ENCODE measurements around the gene NES.
A peak's percentile ranks its signal among the peaks of the same experiment; 100 is the strongest.

The NES gene

GRCh38 chr1:156703741-156704140 is 26.5 kb upstream of the NES start:
- no peak for DNase-seq (ENCODE audit: low read depth)

DNA sequence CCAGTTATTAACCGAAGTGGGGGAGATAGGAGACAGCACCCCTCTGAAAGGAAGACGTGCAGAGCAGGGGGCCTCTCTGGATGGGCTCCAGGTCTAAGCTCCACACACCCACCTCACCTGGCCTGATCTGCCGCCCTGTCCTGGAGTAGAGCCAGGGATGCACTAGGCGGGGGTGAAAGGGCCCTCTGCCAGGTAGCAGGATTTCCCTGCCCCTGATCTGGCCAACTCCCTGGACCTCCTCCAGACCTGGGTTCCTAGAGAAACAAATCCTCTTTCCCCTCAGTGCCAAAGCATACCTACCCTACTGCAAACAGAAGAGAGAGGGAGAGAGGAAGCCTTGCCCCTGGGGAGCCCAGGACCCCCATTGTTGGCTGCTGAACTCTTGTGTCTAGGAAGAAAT is 26.1 kb upstream of the NES start:
- DNase-seq (ENCODE audit: low read depth) = no peak

DNA sequence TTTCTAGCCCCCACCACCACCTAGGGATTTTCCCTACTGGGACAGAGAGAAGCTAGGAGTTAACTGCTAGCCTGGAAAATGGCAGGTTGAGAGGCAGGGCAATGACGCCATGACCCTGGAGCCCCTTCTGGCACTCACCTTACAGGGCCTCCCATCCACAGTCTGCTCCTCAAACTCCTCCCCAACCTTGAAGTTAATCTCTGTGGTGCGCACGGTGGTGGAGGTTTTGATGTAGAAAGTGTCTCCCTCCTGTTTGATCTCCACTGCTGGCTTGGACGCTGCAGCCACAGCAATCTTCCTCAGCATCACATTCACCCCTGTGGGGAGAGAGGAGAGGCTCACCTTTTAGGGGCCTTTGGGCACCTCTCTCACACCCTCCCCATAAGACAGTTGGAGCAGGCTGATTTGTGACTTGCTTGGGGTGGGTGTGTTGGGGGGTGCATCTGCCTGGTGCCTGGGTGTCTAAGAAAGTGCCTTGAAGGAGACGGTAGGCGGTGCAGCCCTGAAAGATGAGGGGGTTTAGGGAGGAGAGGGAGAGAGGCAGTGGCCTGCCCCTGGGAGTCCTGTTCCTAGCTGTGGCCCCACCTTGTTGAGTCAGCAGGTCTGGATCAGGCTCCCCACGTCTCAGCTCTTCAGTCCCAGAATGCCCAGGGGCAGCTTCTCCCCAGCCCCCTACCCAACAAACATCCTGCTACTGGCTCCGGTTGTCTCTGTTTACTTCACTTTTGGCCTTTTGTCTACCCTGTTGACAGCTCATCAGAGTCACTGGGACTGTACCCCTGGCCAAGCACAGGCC is 23.7 kb upstream of the NES start:
- DNase-seq (ENCODE audit: low read depth) = no peak

DNA sequence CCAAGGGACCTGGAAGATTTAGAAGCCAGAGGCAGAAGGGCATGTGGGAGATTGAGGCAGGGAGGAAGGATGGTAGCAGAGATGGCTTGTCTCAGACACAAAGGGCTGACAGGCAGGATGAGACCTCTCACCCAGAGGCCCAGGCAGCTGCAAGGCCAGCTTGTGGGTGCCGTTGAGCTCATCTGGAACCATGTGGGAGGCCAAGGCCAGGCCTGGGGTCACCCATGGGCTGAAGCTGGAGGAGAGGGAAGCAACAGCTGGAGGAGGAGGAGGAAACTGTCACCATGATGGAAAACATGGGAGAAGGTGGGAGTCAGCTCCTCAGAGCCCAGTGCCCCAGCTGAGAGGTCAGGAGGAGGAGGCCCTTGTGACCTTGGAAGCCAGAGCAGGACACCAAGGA is 21.8 kb upstream of the NES start:
- DNase-seq (ENCODE audit: low read depth) = no peak

DNA sequence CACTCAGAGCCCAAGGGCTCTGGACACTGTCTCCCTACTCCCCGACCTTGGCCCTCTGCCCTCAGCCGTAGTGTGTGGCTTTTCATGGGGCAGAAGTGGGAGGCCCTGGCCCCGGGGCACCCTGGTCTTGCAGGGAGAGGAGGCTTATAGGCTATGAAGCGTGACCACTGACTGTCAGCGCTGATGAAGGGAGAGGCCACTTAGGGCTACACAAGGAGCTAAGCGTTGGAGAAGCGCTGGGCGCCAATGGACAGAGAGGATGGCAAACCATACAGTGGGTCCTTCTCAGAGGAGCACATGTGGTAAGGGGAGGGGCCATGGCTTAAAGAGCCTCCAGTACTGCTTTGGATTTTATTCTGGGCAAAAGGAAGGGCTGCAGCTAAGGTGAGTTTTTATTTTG is 20.3 kb upstream of the NES start:
- no peak for DNase-seq (ENCODE audit: low read depth)

- DNase-seq (ENCODE audit: low read depth) = no peak
These were observed 19.5 kb upstream of the NES start for GRCh38 chr1:156696755-156697154.

DNA sequence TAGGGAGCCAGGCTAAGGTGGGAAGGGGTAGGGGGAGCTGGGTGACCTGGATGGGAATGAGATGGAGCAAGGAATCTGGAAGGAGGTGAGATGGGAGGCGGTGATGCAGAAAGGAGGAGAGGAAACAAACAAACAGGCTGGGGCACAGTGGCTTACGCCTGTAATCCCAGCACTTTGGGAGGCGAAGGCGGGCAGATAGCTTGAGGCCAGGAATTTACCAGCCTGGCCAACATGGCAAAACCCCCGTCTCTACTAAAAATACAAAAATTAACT is 17.4 kb upstream of the NES start:
- no peak for DNase-seq (ENCODE audit: low read depth)

DNA sequence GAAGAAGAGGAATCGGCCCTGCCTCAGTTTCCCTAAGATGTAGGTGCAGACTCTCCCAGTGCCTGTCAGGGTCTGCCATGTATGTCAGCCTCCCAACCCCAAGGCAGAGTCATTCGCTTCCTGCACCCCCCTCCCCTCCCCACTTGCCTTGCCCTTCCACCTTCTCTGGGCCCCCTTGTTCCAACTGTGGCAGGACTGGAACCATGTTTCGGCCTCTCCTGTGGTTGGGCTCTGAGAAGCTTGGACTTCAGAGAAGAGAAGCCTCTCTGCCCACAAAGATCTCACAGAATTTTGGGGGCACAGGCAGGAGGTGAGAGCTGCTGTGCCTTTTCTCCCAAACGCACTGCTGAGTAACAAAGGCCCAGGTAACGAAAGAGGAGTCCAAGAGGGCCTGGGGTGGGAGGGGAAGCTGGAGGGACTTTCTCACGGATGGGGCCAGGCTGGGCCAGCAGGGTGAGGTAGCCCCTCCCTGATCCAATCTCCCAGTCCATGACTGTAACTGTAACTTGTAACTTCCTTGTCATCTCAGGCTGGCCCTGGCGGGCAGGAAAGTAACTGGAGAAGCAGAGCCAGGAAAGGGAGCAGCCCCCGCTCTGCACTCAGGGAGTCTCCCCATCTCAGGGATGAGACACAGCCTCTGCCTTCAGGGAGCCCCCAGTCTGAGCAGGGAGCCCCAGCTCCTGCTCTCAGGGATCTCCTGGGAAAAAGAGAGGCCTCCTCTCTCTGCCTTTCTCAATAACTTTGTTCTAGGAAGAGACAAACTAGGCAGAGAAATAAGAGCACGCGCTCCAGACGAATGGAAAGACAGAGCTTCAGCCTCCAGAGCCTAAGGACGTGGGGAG is 16.9 kb upstream of the NES start:
- no peak for DNase-seq (ENCODE audit: low read depth)

- DNase-seq (ENCODE audit: low read depth) = no peak
These were observed 16.0 kb upstream of the NES start for GRCh38 chr1:156692925-156693847.

GRCh38 chr1:156692441-156692924 is 15.3 kb upstream of the NES start:
- no peak for DNase-seq (ENCODE audit: low read depth)

DNA sequence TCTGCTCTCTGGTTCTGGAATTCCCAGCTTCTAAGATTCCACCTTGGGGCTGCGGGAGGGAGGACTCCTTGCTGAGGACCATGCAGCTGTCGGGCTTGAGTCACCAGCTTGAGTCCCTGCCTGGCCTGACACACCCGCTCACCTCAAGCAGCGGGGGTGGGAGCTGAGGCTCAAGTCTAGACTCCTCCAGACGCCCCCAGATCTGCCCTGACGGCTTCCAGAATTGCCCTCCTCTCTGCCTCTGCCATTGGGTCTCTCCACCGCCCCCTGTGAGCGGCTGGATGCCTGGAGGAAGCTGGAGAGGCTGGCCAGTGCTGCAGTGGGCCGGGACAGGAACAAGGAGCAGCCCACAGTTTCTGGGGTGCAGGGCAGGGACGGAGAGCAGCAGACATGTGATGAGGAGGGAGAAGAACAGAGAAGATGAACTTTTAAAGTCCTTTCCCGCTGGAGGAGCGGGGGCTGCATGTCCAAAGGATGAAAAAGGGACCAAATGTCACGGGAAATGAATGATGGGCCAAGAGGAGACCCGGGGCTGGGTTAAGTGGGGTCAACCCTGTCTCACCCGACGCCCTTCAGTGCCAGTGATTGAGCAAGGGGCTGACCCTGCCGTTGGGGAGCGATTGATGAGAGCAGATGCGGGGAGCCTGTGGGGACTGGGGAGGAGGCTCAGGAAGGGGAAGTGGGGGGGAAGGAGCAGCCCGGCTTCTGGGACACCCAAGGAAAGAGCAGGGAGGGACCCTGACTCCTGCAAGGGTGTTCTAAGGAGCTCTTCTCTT is 14.6 kb upstream of the NES start:
- DNase-seq (ENCODE audit: low read depth) = no peak

GRCh38 chr1:156691191-156691590 is 14.0 kb upstream of the NES start:
- no peak for DNase-seq (ENCODE audit: low read depth)

- DNase-seq (ENCODE audit: low read depth) = no peak
These were observed 13.4 kb upstream of the NES start for GRCh38 chr1:156690675-156691036.

DNA sequence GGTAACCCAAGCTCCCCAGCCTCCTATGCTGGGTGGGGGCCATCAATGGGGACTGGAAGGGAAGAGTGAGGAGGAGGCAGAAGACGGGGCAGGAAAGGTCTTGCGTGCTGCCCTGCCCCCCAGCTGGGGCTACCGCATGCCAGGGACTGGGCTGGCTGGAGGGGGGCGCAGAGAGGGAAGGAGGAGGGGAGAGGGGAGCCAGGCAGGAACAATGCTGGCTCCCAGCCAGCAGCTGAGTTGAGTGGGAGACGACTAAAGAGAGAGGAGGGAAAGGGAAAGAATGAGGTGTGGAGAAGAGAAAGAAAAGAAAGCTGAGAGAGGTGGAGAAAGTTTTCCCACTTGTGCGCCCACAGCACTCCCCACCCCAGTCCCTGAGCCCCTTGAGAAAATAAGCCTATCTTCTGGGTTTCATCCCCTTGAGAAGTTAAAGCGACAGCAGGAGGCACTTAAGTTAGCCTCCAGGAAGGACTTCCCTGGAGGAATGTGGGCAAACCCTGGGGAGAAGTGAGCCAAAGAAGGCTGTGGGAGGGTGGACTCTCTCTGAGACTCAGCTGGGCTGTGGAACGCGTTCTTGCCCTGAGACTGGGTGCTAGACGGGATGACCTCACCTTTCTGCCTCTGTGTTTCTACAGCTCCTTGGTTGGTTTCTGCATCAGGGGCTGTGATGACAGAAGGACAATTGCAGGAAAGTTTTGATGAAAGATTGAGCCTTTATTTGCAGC is 12.9 kb upstream of the NES start:
- no peak for DNase-seq (ENCODE audit: low read depth)

GRCh38 chr1:156689035-156689952 is 12.1 kb upstream of the NES start:
- peak; percentile 60 for DNase-seq (ENCODE audit: low read depth)

- DNase-seq (ENCODE audit: low read depth) = no peak
These were observed 7.1 kb upstream of the NES start for GRCh38 chr1:156684227-156684782.

- DNase-seq (ENCODE audit: low read depth) = no peak
These were observed 5.1 kb upstream of the NES start for GRCh38 chr1:156682166-156682890.

GRCh38 chr1:156681196-156681960 is 4.2 kb upstream of the NES start:
- DNase-seq (ENCODE audit: low read depth) = no peak

Measured in stimulated activated CD8-positive, alpha-beta memory T cell treated with anti-CD3 and anti-CD28 coated beads, Interleukin-15, amount 100 ng/mL, for 1 hour (primary cell).